Measurements from ENCODE around the gene STXBP3. TPM values are rescaled to one million over a fixed set of nuclear protein-coding genes. Genes with fewer than 3 reads are reported as not detected.

STXBP3 gene
- total and polyA plus RNA-seq, 9 of the 15 experiments (the other 6 are each of a cell fraction or from before 2014, with no cell fraction given), result 32.5 to 52.5 (median 39.2) TPM

DNA sequence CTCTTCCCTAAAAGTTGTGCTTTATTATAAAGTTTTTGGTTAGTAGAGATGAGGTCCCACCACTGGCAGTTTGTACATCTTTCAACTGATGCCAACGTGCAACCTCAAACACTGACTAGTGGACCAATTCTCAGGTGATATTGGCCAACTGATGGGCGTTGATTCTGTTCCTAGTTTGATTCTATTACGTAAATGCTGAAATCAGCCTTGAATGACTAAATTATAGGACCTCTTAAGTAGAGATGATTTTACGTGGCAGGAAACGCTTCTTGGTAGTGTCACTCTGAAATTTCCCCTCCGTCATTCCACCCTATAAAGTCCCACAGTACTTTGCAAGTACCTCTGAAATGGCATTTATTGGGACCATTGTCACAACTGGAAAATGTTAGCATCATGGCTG is 42.5 kb upstream of the STXBP3 start (continued):
- TF ChIP-seq, protein P1, sequence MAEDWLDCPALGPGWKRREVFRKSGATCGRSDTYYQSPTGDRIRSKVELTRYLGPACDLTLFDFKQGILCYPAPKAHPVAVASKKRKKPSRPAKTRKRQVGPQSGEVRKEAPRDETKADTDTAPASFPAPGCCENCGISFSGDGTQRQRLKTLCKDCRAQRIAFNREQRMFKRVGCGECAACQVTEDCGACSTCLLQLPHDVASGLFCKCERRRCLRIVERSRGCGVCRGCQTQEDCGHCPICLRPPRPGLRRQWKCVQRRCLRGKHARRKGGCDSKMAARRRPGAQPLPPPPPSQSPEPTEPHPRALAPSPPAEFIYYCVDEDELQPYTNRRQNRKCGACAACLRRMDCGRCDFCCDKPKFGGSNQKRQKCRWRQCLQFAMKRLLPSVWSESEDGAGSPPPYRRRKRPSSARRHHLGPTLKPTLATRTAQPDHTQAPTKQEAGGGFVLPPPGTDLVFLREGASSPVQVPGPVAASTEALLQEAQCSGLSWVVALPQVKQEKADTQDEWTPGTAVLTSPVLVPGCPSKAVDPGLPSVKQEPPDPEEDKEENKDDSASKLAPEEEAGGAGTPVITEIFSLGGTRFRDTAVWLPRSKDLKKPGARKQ (CRISPR knock-in tag; IDR thresholded peaks at IDR 0.05), result no peak
- no peak for TF ChIP-seq KAT8 (IDR thresholded peaks at IDR 0.05; ENCODE audit: low read depth)
- TF ChIP-seq, protein P2, sequence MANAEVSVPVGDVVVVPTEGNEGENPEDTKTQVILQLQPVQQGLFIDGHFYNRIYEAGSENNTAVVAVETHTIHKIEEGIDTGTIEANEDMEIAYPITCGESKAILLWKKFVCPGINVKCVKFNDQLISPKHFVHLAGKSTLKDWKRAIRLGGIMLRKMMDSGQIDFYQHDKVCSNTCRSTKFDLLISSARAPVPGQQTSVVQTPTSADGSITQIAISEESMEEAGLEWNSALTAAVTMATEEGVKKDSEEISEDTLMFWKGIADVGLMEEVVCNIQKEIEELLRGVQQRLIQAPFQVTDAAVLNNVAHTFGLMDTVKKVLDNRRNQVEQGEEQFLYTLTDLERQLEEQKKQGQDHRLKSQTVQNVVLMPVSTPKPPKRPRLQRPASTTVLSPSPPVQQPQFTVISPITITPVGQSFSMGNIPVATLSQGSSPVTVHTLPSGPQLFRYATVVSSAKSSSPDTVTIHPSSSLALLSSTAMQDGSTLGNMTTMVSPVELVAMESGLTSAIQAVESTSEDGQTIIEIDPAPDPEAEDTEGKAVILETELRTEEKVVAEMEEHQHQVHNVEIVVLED (CRISPR knock-in tag; IDR thresholded peaks at IDR 0.05), result no peak
- TF ChIP-seq BACH1 (tag; IDR thresholded peaks at IDR 0.05), result 0 out of 2 replicates have a peak, but pooled peaks have one; percentile 7
- peak; percentile 31; the same call in 1 of the 2 replicates for TF ChIP-seq NFXL1 (CRISPR knock-in tag; IDR thresholded peaks at IDR 0.05)
- no peak for TF ChIP-seq ZNF57 (CRISPR knock-in tag; IDR thresholded peaks at IDR 0.05)
- TF ChIP-seq ZSCAN29 (IDR thresholded peaks at IDR 0.05), result no peak
- no peak for TF ChIP-seq ZFP1 (CRISPR knock-in tag; IDR thresholded peaks at IDR 0.05)
- TF ChIP-seq KLF10 (CRISPR knock-in tag; IDR thresholded peaks at IDR 0.05), result no peak
- TF ChIP-seq, protein P3, sequence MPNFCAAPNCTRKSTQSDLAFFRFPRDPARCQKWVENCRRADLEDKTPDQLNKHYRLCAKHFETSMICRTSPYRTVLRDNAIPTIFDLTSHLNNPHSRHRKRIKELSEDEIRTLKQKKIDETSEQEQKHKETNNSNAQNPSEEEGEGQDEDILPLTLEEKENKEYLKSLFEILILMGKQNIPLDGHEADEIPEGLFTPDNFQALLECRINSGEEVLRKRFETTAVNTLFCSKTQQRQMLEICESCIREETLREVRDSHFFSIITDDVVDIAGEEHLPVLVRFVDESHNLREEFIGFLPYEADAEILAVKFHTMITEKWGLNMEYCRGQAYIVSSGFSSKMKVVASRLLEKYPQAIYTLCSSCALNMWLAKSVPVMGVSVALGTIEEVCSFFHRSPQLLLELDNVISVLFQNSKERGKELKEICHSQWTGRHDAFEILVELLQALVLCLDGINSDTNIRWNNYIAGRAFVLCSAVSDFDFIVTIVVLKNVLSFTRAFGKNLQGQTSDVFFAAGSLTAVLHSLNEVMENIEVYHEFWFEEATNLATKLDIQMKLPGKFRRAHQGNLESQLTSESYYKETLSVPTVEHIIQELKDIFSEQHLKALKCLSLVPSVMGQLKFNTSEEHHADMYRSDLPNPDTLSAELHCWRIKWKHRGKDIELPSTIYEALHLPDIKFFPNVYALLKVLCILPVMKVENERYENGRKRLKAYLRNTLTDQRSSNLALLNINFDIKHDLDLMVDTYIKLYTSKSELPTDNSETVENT (CRISPR knock-in tag; IDR thresholded peaks at IDR 0.05), result no peak
- TF ChIP-seq JUN (IDR thresholded peaks at IDR 0.05; ENCODE audit: borderline replicate concordance, low read depth, low read length), result no peak
- no peak for TF ChIP-seq JUN (CRISPR knock-in tag; IDR thresholded peaks at IDR 0.05; ENCODE audit: borderline replicate concordance)
- 0 out of 2 replicates have a peak, but pooled peaks have one; percentile 13 for TF ChIP-seq TGIF2 (CRISPR knock-in tag; IDR thresholded peaks at IDR 0.05)
- no peak for TF ChIP-seq MAZ (CRISPR knock-in tag; conservative IDR thresholded peaks at IDR 0.05 in 1 of 2, IDR thresholded peaks at IDR 0.05 in 1 of 2)
- TF ChIP-seq ZBTB1 (CRISPR knock-in tag; IDR thresholded peaks at IDR 0.05; ENCODE audit: borderline replicate concordance, low read depth), result no peak
- TF ChIP-seq SP1 (CRISPR knock-in tag; IDR thresholded peaks at IDR 0.05), result no peak
- no peak for TF ChIP-seq ZNF23 (CRISPR knock-in tag; IDR thresholded peaks at IDR 0.05)
